Kidney epithelial cell (primary cell): ENCODE measurements around the gene NDUFS8. TPM values are rescaled to one million over a fixed set of nuclear protein-coding genes. Genes with fewer than 3 reads are reported as not detected.

ENCODE experiments used
- DNase-seq: peaks from one replicate; pipeline ENCODE4 v3.0.0-alpha.2; 2010; ENCODE audit warnings: low read depth
- H3K27me3 ChIP-seq: 2 replicates; pipeline ENCODE4 v1.6.0; 2011; ENCODE audit warnings: low read length; ENCODE audit not compliant: control insufficient read depth, insufficient read depth
- H3K36me3 ChIP-seq: 2 replicates; pipeline ENCODE4 v1.5.1; 2011; ENCODE audit warnings: low read length; ENCODE audit not compliant: control insufficient read depth, insufficient read depth
- H3K4me3 ChIP-seq: 2 replicates; pipeline ENCODE4 v1.5.1; 2011; ENCODE audit warnings: low read depth, mild to moderate bottlenecking, control low read depth, low read length
- total RNA-seq: library from RNA; depleted of rRNA; stranded (reverse); fragments of >200 nt; gene quantifications from 2 replicates; pipeline ENCODE4 v1.2.3, GENCODE V29; 2015
- TF ChIP-seq, protein P1 (sequence below): IDR thresholded peaks from 2 replicates; pipeline ENCODE4 v1.5.1; 2011; ENCODE audit warnings: mild to moderate bottlenecking, moderate library complexity, low read length, control low read depth, inconsistent platforms; ENCODE audit not compliant: insufficient read depth, poor library complexity, severe bottlenecking

NDUFS8 gene
- total RNA-seq, 1 donor from 2014 or later, result 246 TPM

DNA sequence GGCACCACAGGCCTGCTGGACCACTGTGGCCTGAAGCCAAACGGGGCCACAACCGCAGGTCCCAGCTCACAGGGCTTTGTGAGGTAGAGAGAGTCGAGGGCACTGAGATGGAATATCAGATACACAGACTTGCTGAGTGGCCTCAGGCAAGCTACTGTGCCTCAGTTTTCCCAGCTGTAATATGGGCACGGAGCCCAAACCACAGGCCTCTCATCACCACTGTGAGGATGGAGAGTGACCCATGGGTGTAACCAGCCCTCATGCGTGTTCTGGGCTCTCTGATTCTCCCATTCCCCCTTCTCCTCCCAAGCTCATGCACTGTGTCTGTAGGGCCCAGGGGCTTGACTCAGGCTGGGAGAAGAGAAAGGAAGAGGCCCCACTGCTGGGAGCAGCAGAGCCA lies 30.8 kb upstream of the NDUFS8 start:
- no peaks in the 10 kb centered on the region for H3K36me3 ChIP-seq

DNA sequence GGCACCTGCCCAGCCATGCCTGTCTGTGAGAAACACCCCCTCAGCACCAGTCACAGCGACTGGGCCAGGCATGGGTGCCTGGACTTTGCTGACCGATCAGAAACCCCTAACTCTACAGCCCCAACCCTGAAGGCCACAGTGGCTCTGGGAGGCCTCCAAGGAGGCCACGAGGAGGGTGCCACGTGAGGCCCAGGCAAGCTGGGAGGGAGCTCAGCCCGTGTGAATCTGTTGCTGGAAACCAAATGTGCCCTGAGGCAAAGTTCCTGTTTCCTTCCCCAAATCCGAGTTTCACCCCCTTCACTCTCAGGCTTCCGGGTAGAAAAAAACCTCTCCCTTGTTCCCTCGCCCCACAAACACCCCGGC lies 27.9 kb upstream of the NDUFS8 start:
- Histone ChIP-seq H3K36me3 (no peaks in the 10 kb centered on the region), H3K27me3 (no peaks in the 10 kb centered on the region), H3K4me3 (no peak overlapping the region)
- TF ChIP-seq, protein P1, sequence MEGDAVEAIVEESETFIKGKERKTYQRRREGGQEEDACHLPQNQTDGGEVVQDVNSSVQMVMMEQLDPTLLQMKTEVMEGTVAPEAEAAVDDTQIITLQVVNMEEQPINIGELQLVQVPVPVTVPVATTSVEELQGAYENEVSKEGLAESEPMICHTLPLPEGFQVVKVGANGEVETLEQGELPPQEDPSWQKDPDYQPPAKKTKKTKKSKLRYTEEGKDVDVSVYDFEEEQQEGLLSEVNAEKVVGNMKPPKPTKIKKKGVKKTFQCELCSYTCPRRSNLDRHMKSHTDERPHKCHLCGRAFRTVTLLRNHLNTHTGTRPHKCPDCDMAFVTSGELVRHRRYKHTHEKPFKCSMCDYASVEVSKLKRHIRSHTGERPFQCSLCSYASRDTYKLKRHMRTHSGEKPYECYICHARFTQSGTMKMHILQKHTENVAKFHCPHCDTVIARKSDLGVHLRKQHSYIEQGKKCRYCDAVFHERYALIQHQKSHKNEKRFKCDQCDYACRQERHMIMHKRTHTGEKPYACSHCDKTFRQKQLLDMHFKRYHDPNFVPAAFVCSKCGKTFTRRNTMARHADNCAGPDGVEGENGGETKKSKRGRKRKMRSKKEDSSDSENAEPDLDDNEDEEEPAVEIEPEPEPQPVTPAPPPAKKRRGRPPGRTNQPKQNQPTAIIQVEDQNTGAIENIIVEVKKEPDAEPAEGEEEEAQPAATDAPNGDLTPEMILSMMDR, result no peak
- DNase-seq, result no peak

More for the DNA sequence above, 30.8 kb upstream of the NDUFS8 start:
- no peak for DNase-seq
- TF ChIP-seq, protein P1, result no peak
- Histone ChIP-seq H3K4me3 (no peak overlapping the region), H3K27me3 (no peaks in the 10 kb centered on the region)

DNA sequence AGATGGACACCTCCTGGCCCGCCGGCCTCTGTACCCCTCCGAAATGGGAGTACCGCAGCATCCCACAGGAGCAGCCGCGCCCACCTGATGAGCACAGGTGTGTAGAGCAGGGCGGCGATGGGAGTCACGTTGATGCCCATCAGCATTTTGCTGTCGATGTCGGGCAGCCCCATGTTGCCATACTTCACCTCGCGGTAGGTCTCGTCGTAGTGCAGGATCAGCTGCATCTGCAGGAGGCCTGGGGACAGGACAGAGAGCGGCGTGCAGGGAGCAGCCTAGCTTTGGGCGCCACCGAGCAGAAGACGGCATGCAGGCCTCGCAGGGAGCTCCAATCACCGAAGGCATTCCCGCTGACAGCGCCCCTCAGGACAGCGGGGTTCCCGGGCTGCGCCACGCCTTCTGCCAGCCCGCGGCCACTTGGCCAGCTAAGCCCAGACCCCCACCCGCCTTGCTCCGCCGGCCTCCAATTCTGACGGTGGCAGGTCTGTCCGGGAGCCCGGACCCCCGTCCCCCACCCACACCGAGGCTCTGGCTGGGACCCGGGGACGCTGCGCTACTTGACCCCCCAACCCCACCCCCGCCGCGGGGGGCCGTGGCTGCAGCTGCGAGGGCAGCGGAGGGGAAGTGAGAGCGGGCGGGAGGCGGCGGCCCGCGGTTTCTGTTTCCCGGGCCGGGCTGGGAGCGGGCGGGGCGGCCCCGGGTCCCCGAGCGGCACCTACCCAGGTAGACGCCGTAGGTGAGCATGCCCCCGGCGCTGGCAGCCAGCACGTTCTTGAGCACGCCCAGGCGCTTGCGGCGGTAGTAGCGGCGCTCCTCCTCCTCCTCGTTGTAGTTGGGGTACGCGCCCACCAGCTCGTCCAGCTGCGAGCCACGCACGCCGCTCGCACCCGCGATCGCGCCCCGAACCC lies 27.3 kb upstream of the NDUFS8 start:
- DNase-seq, result no peak
- TF ChIP-seq, protein P1, result no peak
- H3K36me3 ChIP-seq, result no peaks in the 10 kb centered on the region
- H3K27me3 ChIP-seq, result no peaks in the 10 kb centered on the region
- H3K4me3 ChIP-seq, result peak overlapping the region; percentile 60

DNA sequence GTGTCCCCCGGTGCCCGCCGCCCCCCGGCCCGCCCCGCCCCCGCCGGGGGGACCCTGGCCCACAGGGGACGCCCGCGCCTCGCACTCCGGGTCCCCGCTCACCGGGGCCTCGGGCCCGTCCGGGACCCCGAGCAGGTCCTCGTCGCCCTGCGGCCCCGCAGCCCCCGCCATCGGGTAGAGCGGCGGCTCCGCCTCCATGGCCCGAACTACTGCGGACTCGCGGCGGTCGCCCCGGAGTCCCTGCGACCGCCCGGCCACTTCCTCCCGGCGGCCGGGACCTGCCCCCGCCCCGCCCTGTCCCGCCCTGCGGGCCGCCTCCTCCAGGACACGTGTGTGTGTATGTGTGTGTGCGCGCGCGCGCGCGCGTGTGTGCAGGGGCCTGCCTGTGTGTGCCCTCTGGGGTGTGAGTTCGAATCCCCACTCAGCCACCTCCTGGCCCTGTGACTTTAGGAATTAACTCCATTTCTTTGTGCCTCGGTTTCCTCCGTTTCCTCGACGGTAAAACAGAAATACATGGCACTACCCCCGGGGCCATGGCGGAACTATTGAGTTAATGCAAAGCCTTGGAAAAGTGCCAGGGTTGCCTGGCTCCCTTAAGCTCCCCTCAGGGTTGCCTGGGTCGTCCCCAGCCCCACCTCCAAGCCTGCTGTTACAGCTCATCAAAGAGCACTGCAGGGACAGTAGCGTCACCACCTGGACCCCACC lies 26.5 kb upstream of the NDUFS8 start, which contains the start of gene UNC93B1:
TSS of gene UNC93B1 (minus strand) at position 252 of the 705 bp plus-strand sequence. CDS start at position 198, 54 bp downstream.
- DNase-seq, result peak; percentile 45

DNA sequence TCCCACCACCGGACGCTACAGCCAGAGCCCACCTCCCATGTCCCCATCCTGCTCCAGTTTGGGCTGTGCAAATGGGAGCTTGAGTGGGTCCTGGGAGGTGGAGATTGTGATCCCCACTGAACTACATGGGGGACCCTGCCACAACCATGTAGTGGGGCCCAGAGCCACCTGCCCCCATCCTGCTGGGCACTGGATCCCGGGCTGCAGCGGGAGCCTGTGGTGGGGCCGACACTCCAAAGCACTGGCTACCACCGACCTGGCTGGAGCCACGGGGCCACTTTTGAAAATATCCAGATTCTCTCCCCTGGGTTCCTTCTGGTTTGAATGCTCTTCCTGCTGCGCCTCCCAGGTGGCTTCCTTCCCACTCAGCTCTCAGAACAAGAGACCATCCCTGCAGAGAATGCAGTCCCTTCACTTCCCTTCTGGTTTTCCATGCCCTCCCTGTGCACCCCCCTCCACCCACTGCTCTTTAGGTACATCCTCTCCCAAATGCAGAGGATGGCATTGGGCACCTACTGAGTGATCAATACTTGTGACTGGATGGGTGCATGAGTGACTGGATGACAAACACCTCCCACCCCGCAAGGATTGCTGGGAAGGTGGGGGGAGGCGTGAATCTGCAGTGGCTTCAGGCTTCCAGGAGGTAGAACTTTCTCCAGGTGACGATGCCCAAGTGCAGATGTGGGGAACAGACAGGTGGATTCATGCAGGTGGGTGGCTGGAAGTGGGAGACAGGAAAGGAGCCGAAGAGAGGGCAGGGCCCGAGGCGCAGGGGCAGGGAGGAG lies 25.7 kb upstream of the NDUFS8 start:
- no peak for DNase-seq
- TF ChIP-seq, protein P1, result no peak
- H3K36me3 ChIP-seq, result no peaks in the 10 kb centered on the region
- H3K4me3 ChIP-seq, result no peak overlapping the region
- H3K27me3 ChIP-seq, result no peaks in the 10 kb centered on the region

More for the DNA sequence above, 26.5 kb upstream of the NDUFS8 start, which contains the start of gene UNC93B1:
- TF ChIP-seq, protein P1, result no peak
- Histone ChIP-seq H3K36me3 (no peaks in the 10 kb centered on the region), H3K4me3 (peak within 1 kb of the TSS; percentile 60), H3K27me3 (no peaks in the 10 kb centered on the region)
